C4-2B (cell line): ENCODE measurements around the gene ATXN1L.

Experiments used
- CTCF ChIP-seq: fragments of 450-650 bp; conservative IDR thresholded peaks from 2 replicates; pipeline ENCODE4 v1.5.1; 2017; ENCODE audit warnings: mild to moderate bottlenecking
- ZFX ChIP-seq: fragments of 450-650 bp; IDR thresholded peaks from 2 replicates; pipeline ENCODE4 v1.6.1; 2017

- TF ChIP-seq CTCF (no peak), ZFX (no peak)
Observed at GRCh38 chr16:71899171-71899570, 53.4 kb downstream of the ATXN1L start.
